ENCODE results near the gene LRRC46.

LRRC46 gene

DNA sequence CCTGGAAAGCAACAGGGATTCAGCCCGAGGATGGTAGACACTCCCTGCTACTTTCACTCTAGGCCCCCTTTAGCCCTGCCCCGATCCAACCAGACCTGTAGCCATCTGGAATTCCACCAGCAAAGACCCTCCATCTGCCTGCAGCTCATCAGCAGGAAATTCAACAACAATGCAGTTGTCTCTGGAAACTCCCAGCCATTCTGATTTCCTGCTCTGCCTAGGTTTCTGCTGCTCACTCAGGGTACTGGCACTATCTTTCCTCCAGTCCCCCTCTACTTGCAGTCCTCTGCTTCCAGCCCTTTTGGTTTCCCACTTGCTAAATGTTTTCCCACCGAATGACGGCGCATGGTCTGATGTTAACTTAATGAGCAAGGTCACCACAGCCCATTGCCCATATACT, 22.1 kb downstream of the LRRC46 start:
- no peak for DNase-seq

DNA sequence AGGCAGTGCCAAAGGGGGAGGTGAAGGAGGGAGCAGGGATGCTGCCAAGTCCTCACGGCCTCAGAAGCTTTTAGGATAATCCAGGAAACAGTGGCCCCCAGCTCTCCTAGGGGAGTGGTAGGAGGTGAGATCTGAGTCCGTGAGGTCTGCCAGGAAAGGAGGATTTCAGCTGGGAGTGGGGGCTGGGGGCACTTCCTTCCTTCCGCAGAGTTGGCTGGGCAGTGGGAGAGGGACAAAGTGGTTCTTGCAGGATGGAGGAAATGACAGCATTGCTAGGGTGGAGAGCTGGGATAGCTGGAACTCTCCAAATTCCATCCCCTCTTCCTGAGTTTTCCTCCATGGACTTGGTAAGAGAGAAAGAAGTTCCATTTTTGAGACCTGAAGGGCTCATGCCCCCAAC, 24.3 kb downstream of the LRRC46 start:
- DNase-seq: no peak

DNA sequence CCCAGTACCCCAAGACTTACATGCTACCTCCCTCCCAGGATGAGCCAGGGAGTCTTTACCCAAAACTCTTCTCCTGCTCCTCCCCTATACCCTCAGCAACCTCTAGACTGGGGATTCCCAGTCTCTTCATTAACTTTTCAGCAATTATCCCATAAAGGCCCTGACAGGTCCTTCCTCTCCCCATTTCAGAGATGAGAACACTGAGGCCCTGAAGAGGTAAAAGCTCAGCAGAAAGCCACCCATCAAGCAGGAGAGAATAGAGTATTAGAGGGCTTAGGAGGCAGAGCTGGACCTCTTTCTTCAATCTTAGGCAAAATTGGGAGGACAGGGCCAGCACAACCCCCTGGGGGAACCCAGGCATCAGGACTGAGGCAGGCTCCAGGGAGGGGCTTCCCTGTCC, 25.4 kb downstream of the LRRC46 start:
- no peak for DNase-seq

DNA sequence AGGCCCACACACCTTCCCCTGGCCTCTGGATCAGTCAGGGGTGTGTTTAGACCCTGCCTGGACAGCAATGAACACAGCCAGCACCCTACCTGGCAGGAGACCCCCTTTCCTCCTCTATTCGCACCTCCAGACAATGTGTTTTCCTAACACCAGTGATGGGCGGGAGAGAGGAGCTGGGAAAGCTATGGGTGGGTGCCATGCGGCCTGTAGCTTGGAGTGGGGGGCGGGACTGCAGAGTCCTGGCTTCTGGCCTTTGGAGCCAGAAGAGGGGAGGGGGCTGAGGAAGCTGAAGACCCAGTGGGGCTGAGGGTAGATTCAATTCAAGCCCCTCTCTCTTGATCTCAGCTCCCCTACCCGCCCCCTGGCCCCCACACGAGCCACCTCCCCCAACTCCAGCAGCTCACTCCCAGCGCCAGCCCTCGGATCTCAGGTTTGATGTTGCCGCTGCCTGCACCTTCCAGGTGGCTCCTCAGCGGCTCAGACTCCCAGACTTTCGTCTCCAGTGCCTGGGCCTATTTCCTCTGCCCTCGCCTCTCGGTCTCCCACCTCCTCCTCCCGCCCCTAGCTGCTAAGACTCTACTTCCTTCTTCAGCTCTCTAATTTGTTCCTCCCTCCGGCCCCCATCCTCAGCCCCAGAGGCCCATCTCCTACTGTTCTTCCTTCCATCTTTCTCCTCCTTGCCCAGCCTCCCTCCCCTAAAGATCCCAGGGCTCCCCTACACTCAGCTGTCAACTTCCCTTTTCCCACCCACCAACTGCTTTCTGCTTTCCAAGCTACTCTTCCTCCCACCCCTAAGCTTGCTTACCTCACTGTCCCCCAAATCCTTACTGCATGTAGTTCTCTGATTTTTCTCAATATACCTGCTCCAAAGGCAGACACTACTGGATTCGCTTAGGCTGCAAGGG, 26.3 kb downstream of the LRRC46 start:
- no peak for DNase-seq

GRCh38 chr17:47860386-47860785, 28.9 kb downstream of the LRRC46 start:
- DNase-seq: no peak

DNA sequence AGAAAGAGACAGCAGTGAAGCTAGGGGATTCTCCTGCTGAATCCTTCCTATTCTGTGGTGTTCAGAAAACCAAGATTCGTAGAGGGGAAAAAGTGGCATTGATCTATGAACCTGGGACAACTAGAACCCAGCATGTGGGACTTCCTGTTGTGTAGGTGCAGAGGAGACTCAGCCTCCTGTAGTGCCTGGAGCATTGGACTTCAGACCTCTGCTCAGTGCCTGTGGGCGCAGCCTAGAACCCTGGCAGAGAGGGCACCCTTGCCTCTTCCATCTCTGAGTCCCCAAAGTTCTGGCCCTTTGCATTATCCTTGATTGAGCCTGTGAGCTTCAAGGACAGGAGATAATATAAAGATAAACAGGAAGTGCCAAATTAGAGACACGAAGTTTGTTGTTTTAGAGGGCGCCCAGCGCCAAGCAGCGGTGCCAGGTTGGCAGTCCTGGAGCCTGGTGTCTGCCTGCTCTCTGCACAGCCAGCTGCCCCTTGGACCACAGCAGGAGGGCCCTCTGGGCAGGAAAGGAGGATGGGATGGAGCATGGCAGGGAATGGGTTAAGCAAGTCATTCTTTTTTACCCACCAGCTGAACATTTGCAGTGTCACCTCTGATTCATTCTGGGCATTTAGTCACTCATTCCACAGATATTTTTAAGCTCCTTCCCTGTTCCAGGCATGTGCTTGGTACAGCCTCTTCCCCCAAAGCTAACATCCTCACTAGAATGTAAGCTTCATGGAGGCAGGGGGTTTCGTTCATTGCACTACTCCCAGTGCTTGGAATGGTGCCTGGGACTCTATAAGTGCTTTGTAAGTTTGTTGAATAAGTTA, 31.4 kb downstream of the LRRC46 start:
- DNase-seq: no peak

DNA sequence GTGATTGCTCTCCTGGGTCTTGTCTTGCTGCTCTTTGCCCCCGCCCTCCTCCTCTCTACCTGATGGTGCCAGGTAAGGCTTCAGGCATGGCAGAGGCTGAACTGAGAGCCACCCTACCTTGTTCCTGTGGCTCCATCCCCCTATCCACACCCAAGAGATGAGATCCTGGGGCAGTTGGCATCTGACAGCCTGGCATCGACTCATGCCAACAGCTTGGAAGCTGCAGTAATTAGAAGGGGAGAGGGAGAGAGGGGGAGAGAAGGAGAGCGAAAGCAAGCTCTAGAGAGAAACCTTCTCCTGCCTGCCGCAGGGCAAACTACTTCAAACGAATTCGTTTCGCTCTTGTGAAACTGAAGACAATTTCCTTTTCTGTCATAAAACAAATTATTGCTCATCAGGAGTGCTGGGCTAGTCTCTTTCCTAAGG, 33.3 kb downstream of the LRRC46 start:
- DNase-seq: no peak

GRCh38 chr17:47866941-47867340, 35.5 kb downstream of the LRRC46 start:
- no peak for DNase-seq

DNA sequence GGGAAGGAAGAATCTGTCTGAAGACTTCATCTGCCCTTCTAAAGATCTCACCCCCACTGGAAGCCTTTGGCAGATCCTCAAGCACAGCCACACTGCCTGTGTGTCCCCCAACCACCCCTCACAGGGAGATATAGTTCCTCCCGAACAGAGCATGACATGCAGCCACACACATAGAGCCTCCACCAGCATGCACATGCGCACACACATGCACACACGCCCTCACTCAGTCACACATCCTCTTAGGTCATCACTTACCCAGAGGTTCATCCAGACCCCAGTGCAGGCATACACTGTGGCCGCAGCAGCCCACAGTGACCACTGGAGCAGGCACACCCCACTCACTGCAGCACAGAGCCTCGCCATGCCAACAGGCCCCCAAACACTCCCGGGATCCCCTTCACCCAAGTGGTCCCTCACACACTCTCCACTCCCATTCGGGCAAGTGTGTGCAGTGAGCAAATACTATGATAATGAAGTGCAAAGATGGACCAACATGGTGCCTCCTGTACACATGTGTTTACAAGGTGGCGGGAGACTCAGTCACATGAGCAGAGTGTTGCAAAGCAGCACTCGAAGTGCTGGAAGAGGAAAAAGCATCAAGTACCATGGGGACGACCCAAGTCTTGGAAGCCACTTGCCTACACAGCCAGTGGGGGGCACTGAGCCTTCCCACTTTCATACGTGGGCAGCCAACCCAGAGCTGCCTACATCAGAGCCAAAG, 36.5 kb downstream of the LRRC46 start:
- no peak for DNase-seq

- DNase-seq: no peak
Measured at GRCh38 chr17:47869114-47869513, 37.6 kb downstream of the LRRC46 start.

DNA sequence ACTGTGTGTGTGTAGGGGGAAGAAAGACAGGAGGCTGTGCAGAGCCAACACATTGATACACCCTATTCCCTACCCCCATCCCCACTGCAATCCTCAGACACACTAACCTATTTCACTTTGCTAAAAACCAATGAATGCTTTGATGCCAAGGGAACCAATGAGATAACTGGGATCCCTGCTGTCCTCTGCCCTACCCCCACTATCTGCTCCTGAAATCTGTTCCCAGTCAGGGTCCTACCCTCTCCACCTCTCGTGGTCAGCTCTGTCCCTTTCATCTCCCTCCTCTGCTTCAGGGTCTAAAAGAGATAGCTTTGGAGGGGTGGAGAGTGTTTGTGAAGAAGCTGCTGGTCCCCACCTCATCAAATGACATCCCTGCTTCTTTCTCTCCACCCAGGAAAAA, 38.6 kb downstream of the LRRC46 start:
- no peak for DNase-seq

DNA sequence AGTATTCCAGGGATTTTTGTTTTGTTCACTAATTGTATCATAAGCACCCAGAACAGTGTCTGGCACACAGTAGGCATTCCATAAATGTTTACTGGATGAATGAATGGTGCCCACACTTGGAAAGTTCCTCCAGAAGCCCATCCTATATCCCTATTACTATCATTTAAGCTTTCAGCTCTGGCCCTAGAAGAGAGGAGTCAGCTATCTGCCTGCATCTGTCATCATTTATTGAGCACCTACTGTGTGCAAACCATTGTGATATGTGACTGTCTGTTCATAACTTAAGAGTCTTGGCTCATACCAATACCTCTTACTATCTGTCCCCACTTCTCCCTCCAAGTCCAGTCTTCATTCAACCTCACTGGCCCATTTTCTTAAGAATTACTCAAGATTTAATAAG, 39.6 kb downstream of the LRRC46 start:
- DNase-seq: no peak

DNA sequence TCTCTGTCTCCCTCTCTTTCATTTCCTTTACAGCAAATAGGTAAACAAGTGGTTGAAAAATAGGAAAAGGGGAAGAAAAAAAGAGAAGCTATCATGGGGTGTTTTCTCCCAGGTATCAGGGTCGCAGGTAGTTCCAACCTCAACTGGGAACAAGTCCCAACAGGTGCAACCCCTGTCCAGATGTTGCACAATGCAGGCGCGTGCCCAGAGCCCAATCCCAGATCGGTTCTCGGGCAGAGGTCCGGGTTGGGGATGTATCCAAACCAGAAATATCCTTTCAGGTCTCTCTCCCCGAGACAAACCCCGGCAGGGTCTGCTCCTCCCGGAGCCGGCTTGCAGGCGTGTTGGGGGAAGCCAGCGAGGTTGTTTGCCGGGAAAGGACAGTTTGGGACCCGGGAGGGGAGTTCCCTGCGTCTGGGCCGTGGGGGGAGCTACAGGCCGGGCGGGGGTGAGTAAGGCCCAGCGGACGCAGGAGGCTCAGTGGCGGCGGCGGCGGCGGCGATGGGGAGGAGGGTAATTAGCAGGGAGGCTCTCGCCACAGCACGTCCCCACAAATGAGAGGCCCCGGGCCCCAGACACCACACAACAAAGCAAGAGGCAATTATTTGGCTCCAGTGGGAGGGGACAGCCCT, 40.7 kb downstream of the LRRC46 start:
- no peak for DNase-seq

- DNase-seq: no peak
Measured at GRCh38 chr17:47872651-47873161, 41.2 kb downstream of the LRRC46 start.

GRCh38 chr17:47873200-47874090, 42.0 kb downstream of the LRRC46 start:
- no peak for DNase-seq

- no peak for DNase-seq
Measured at GRCh38 chr17:47875011-47875985, 43.8 kb downstream of the LRRC46 start.

- no peak for DNase-seq
Measured at GRCh38 chr17:47877368-47878034, 46.0 kb downstream of the LRRC46 start.

- no peak for DNase-seq
Measured at GRCh38 chr17:47878203-47879027, 46.9 kb downstream of the LRRC46 start.

Data from activated CD8-positive, alpha-beta memory T cell treated with anti-CD3 and anti-CD28 coated beads, Interleukin-2, amount 50 U/mL, for 48 hours (primary cell).